ENCODE measurements around the gene TMOD1. TPM values are rescaled to one million over a fixed set of nuclear protein-coding genes. Genes with fewer than 3 reads are reported as not detected.
"Not testable (repeated sequence)": the region's sequence is repeated elsewhere in the genome, so short reads cannot be mapped to it uniquely, and the experiment has no call there.

The TMOD1 gene
- total RNA-seq, 2 donors from 2014 or later = 7.0 to 8.0 TPM

- H3K9me3 ChIP-seq = no peaks in the 10 kb centered on the region
- no peak for DNase-seq (ENCODE audit: low spot score)
- 90% methylated on average over 10 of the region's 10 CpGs for WGBS
- no peak overlapping the region for H3K27ac ChIP-seq
- no peaks in the 10 kb centered on the region for H3K27me3 ChIP-seq (replicated peaks; ENCODE audit: insufficient read depth)
- no peak overlapping the region for H3K4me3 ChIP-seq
- peaks cover 4 to 22% of the 10 kb centered on the region in 2 donors for H3K36me3 ChIP-seq
- no peaks in the 10 kb centered on the region for H3K4me1 ChIP-seq (replicated peaks)
- intact Hi-C loops (cut with DNase I) = no loop called here
- TF ChIP-seq CTCF (IDR thresholded peaks at IDR 0.05) = no peak
- TF ChIP-seq POLR2AphosphoS5 (IDR thresholded peaks at IDR 0.05) = no peak
- TF ChIP-seq POLR2A (IDR thresholded peaks at IDR 0.05) = no peak
Measured at GRCh38 chr9:97602430-97602829, 101.0 kb downstream of the TMOD1 start.

DNA sequence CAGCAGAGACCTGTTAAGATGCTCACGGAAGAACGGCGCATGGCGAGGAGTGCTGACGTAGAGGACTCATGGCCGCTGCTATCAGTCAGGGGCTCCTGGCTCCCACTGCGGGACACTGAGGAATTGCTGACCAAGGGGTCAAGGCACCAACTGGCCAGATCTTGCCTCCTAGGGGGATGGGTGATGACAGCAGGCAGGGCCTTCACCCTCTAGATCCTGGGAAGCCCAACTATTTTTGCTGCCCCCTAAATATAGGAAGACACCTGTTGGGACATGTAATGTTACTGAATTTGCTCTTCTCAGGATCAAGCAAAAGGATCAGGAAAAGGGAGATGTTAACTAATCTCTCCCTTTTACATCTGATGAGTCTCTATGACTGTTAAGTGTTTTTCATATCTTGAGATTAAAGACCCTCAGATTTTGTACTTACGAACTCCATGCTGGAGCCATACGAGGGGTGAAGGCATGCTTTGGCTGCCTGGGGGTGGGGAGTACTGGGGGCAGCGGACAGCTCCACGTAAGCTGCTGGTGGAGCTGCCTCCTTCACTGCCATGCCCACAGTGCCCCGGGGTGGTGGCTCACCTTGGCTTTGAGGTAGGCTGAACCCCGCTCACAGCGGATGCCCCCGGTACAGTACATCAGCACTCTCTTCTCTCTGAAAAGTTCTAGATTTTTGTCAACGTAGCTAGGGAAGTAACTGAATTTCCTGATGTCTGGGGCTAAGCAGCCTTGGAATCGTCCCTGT lies 103.6 kb downstream of the TMOD1 start:
- H3K4me3 ChIP-seq = no peak overlapping the region
- TF ChIP-seq CTCF (IDR thresholded peaks at IDR 0.05) (no peak), POLR2AphosphoS5 (IDR thresholded peaks at IDR 0.05) (no peak), POLR2A (IDR thresholded peaks at IDR 0.05) (no peak)
- H3K27ac ChIP-seq = no peak overlapping the region
- no peaks in the 10 kb centered on the region for H3K9me3 ChIP-seq
- 91% methylated on average over 17 of the region's 17 CpGs for WGBS
- no peaks in the 10 kb centered on the region for H3K4me1 ChIP-seq (replicated peaks)
- no peak for DNase-seq (ENCODE audit: low spot score)
- no peaks in the 10 kb centered on the region for H3K27me3 ChIP-seq (replicated peaks; ENCODE audit: insufficient read depth)
- intact Hi-C loops (cut with DNase I) = no loop called here
- peaks cover 4 to 22% of the 10 kb centered on the region in 2 donors for H3K36me3 ChIP-seq

GRCh38 chr9:97615439-97616072 lies 114.1 kb downstream of the TMOD1 start:
- no peaks in the 10 kb centered on the region for H3K36me3 ChIP-seq
- TF ChIP-seq POLR2A (IDR thresholded peaks at IDR 0.05) (no peak), POLR2AphosphoS5 (IDR thresholded peaks at IDR 0.05) (peak; percentile 68), CTCF (IDR thresholded peaks at IDR 0.05) (peak; percentile 66 to 82 (median 80))
- H3K27me3 ChIP-seq (replicated peaks; ENCODE audit: insufficient read depth) = no peaks in the 10 kb centered on the region
- intact Hi-C loops (cut with DNase I) = loop anchor here (2.0 to 5.0 kb wide), 2 partner anchors 147 to 203 kb away; partner anchors contain the start of gene TDRD7
- DNase-seq (ENCODE audit: low spot score) = peak; percentile 67
- no peaks in the 10 kb centered on the region for H3K4me1 ChIP-seq (replicated peaks)
- H3K9me3 ChIP-seq = no peaks in the 10 kb centered on the region
- no peak overlapping the region for H3K4me3 ChIP-seq
- H3K27ac ChIP-seq = no peak overlapping the region

DNA sequence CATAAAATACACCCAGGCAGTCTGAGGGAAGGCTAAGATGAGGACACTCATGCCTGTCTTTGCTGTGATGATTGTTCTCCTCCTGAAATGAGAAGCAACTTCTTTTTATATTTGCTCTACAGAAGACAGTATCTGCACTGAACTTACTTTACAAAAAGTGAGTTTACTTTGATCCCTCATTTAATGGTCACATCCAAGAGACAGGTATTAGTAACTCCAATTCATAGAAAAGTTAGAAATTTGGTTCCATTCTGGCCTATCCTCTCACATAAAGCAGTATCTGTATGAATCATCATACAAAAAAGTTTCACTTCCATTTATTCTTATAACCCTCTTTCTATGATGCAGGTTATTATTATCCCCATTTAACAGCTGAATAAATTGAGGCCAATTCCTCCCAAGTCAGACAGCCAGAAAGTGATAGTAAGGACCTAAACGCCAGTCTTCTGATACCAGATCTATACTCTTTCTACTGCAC lies 116.5 kb downstream of the TMOD1 start:
- 98% methylated on average over 1 of the region's 1 CpG for WGBS
- Histone ChIP-seq H3K4me3 (no peak overlapping the region), H3K36me3 (no peaks in the 10 kb centered on the region), H3K9me3 (no peaks in the 10 kb centered on the region), H3K27me3 (replicated peaks; ENCODE audit: insufficient read depth) (no peaks in the 10 kb centered on the region), H3K4me1 (replicated peaks) (no peaks in the 10 kb centered on the region), H3K27ac (no peak overlapping the region)
- intact Hi-C loops (cut with DNase I) = loop anchor here (5.0 kb wide), 1 partner anchor 206 kb away; the partner anchor contains the start of gene TDRD7
- TF ChIP-seq POLR2A (IDR thresholded peaks at IDR 0.05) (no peak), CTCF (IDR thresholded peaks at IDR 0.05) (no peak), POLR2AphosphoS5 (IDR thresholded peaks at IDR 0.05) (no peak)
- no peak for DNase-seq (ENCODE audit: low spot score)

DNA sequence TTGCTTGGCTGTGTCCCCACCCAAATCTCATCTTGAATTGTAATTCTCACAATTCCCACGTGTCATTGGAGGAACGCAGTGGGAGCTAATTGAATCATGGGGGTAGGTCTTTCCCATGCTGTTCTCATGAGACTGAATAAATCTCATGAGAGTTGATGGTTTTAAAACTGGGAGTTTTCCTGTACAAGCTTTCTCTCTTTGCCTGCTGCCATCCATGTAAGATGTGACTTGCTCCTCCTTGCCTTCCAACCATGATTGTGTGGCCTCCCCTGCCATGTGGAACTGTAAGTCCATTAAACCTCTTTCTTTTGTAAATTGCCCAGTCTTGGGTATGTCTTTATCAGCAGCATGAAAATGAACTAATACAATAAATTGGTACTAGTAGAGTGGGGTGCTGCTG lies 118.6 kb downstream of the TMOD1 start:
- WGBS = 91% methylated on average over 2 of the region's 2 CpGs

DNA sequence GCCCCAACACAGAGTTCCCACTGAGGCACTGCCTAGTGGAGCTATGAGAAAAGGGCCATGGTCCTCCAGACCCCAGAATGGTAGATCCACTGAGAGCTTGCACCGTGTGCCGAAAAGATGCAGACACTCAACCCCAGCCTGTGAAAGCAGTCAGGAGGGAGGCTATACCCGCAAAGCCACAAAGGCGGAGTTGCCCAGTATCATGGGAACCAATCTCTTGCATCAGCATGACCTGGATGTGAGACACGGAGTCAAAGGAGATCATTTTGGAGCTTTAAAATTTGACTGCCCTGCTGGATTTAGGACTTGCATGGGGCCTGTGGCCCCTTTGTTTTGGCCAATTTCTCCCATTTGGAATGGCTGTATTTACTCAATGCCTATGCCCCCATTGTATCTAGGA lies 121.0 kb downstream of the TMOD1 start:
- H3K36me3 ChIP-seq; intact Hi-C loops (cut with DNase I): not testable (repeated sequence)

More for the DNA sequence above, 118.6 kb downstream of the TMOD1 start:
- H3K27me3 ChIP-seq (replicated peaks; ENCODE audit: insufficient read depth); H3K9me3 ChIP-seq; H3K36me3 ChIP-seq; H3K4me3 ChIP-seq; H3K27ac ChIP-seq; H3K4me1 ChIP-seq (replicated peaks); intact Hi-C loops (cut with DNase I); DNase-seq (ENCODE audit: low spot score): not testable (repeated sequence)

More for the DNA sequence above, 121.0 kb downstream of the TMOD1 start:
- not testable (repeated sequence) for H3K27me3 ChIP-seq (replicated peaks; ENCODE audit: insufficient read depth); H3K4me1 ChIP-seq (replicated peaks); DNase-seq (ENCODE audit: low spot score); H3K27ac ChIP-seq; H3K9me3 ChIP-seq; H3K4me3 ChIP-seq
- WGBS = 95% methylated on average over 5 of the region's 5 CpGs
